ENCODE measurements around the gene ANGPTL2.

The ANGPTL2 gene

GRCh38 chr9:127136081-127136879 is 13.8 kb upstream of the ANGPTL2 start:
- DNase-seq, result peak; percentile 17

DNA sequence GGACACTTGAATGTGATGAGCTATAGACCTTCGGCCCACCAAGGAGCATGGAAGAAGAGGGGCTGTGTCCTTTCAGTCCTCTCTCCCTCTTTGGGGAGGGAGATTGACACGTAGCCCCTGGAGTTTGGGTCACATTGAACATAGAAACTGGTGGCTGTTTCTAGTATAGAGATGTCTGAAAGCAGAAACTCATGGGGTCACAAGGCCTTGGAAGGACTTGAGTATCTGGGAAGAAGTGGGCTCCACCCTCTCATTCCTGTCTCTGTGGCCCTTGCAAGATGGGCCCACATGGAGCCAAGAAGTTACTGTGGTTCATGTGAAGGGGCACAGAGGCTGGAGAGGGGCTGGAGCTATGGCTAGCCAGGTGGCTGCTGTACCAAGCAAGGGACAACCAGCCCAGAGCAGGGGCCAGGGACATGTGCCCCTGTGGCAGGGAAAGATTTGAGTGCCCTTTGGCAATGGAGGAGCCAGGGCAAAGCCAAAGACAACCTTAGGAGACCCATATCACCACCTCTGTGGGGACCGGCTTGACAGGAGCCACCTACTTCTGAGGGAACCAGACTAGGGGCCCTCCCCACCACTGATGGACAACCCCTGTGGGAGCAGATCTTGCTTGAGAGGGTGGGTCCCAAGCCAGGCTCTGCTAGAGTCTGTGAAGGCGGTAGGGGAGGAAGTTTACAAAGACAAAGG is 12.8 kb upstream of the ANGPTL2 start:
- DNase-seq, result peak; percentile 12

GRCh38 chr9:127133739-127134167 is 11.3 kb upstream of the ANGPTL2 start:
- peak; percentile 87 for DNase-seq

- peak; percentile 57 for DNase-seq
These were observed 10.6 kb upstream of the ANGPTL2 start for GRCh38 chr9:127132921-127133647.

DNA sequence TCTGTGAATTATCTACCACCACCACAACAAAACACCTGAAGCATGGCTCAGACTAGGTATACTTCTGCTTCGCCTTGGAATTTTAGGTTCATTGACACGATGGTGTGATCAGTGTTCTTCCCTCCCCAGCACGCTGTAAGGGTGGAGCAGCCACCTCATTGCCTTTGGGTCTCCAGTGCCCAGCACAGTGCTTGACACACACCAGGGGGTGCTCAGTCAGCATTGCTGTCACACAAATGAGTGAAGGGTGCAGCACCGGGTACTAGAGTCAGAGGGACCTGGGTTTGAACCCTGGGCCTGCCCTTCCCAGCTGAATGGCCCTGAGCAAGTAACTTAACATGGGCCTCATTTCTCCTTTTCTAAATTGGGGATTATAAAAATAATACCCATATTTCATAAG is 9.9 kb upstream of the ANGPTL2 start:
- DNase-seq, result peak; percentile 13

GRCh38 chr9:127131871-127132270 is 9.4 kb upstream of the ANGPTL2 start:
- peak; percentile 24 for DNase-seq

GRCh38 chr9:127130661-127131538 is 8.5 kb upstream of the ANGPTL2 start:
- peak; percentile 81 for DNase-seq

GRCh38 chr9:127130235-127130634 is 7.8 kb upstream of the ANGPTL2 start:
- DNase-seq, result no peak

DNA sequence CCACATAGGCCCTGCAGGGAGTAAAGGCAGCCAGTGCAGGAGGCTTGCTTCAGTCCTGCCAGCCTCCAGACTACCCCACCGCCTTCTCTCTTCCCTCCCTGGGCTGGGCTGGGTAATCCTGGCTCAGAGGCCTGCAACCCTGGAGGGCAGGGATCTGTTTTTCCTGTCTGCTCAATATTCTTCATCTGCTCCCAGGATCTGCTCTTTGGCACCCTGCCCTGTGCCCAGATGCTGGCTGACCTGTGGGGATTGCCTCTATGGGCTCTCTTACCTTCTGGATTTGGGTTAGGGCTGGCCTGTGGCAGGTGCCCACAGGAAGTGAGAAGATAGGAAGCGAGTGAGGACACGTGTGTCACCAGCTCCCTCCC is 7.3 kb upstream of the ANGPTL2 start:
- DNase-seq, result no peak

DNA sequence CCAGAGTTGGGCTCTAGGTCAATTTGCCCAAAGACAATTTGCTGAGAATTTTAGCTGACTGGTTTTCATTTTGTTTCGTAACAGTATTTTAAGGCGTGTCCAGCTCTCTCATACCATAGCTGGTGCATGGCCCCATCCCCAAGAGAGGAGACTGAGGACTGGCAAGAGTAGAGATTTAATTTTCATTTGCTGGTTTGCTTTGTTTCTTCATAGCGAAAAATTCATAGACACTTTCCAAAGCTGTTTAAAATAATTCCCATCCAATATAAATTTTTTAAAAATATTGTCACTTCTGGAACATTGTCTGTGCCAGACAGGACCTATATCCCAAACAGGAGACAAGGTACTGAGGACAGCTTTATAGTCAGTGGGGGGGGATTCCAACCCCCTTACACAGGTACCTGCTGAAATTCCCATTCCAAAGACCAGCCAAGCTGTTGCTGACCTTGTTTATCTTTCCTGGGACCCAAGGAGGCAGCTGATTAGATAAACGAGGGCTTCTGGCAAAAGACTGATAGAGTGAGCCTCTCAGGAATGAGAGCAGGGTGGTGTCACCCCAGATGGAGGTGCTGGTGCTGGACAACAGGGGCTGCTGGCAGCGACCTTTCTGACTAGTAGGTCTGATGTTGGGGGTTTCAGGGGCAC is 6.8 kb upstream of the ANGPTL2 start:
- DNase-seq, result no peak

- peak; percentile 75 for DNase-seq
These were observed 6.1 kb upstream of the ANGPTL2 start for GRCh38 chr9:127128341-127129072.

DNA sequence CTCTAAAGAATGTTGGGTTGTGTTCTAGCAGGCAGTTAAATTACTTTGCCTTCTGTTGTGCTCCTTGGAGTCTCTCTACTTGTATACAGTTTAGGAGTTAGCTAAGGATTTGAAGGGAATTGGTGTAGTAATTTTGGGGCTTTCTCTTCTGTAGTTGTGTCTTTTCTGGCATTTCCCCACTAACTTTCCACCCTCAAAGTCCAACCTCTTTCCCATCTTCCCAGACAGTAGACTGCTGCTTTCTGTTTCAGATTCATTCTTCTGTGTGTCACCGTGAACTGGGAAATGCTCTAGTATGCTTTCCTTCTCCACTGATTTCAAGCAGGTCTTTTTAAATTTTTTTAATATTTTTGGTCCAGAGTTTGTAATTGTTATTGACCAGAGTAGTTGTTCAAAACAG is 4.5 kb upstream of the ANGPTL2 start:
- no peak for DNase-seq

DNA sequence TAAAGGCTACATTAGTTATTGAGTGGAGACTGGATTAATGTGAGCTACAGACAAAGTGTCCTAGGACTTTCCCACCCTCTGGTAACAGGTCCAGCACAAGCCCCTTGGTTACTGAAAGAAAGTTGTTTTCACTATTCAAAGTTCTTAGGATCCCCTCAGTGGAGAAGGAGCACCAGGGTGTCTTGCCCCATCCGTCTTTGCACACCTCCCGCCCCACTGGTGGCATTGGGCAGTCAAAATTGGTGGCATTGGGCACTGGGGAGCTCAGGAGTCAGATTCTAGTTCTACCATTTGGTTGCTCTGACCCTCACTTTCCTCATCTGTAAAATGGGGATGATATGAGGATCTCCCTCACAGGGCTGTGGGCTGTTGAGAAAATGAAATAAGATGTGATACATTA is 2.4 kb upstream of the ANGPTL2 start:
- no peak for DNase-seq

GRCh38 chr9:127124111-127124531 is 1.7 kb upstream of the ANGPTL2 start:
- DNase-seq, result no peak

GRCh38 chr9:127123064-127123890 is 842 bp upstream of the ANGPTL2 start:
- peak; percentile 67 for DNase-seq

- DNase-seq, result peak; percentile 50
These were observed 733 bp downstream of the ANGPTL2 start for GRCh38 chr9:127121628-127122175.

DNA sequence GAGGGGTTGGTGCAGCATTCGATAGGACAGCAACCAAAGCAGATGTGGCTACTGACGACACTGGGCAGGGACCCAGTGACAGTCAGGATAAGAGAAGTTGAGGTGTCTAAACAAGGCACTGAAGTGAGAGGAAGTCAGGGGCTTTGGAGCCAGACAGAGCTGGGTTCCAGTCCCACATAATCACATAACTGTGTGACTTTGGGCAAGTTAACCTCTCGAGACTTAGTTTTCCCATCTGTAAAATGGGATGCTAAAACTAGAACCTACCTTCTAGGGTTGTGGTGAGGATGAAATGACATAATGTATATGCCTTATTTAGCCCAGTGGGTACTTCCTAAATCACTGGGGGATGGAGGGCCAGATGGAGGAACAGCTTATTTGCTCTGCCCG is 3.1 kb downstream of the ANGPTL2 start:
- no peak for DNase-seq

DNA sequence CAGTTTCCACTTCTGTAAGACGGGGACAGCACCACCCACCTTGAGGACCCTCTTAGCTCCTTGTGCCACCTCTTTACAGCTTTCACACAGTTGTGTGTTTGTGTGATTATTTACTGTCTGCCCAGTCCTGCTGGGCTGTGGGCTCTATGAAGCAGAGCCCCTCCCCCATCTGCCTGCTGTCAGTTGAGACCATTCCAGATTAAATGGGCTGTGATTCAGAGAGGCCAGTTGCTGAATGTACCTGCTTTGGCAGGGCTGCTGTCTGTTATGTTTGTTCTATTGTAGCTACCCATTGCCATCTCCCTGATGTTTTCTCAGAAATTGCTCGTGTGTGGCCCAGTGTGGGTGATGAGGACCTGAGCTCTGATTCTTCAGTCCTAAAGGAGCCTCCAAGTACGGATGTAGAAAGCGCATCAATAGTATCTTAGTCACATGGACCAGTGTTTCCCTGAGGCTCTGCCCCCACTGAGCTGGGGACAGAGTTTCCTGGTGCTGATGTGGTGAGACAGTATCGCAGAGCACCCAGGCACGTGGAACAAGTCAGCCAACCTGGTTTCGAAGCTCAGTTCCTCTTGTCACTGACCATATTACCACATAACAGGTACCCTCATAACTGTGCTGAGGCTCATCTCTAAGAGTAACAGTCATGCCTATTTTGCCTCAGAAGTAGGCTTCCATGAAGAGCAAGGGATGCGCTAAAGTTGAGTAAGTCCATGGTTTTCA is 3.7 kb downstream of the ANGPTL2 start:
- DNase-seq, result no peak

DNA sequence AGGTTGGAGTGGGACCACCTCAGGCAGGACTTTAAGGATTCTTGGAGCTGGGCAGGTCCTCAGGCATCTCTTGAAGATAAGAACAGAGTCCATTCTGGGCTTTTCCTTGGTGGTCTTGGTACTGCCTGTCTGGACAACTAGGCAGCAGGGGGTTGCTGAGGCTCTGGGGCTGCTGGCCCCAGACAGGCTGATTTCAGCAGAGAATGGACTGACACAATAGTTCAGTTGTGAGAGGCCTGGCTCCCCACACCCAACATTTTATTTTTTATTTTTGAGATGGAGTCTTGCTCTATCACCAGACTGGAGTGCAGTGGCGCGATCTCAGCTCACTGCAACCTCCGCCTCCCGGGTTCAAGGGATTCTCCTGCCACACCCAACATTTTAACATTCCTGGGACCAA is 4.6 kb downstream of the ANGPTL2 start:
- no peak for DNase-seq
